Eye (tissue), 1 donor: ENCODE data around the gene PON3.

ENCODE experiments used
- DNase-seq: peaks from one replicate; pipeline ENCODE4 v3.0.0-alpha.2; 2015

PON3 gene

GRCh38 chr7:95335093-95335492 lies 61.1 kb downstream of the PON3 start:
- DNase-seq, result no peak

DNA sequence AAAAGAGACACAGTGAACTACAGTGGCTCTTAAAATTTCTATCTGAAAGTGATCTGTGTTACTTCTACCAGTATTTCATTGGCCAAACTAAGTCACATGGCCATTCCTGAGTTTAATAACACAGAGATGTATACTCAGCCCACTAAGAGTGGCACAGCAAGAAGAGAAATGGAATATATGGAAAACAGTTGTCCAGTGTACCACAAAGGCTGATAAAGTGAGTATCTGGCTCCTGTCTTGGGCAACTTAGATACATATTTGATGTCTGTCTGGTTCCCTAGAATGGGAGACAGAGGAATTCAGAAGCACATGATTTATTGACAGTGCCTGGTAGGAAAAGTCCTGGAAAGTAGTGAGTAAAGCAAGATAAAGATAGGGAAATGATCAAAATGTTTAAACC lies 61.7 kb downstream of the PON3 start:
- DNase-seq, result no peak

- DNase-seq, result no peak
These were observed 65.2 kb downstream of the PON3 start for GRCh38 chr7:95330961-95331337.

- DNase-seq, result peak; percentile 15
These were observed 65.8 kb downstream of the PON3 start for GRCh38 chr7:95330204-95330960.

- no peak for DNase-seq
These were observed 68.8 kb downstream of the PON3 start for GRCh38 chr7:95327356-95327755.

- no peak for DNase-seq
These were observed 71.7 kb downstream of the PON3 start, which contains the start of gene PON1 for GRCh38 chr7:95324431-95324830. TSS of gene PON1 (minus strand) at chr7:95324532. CDS start at chr7:95324475, 57 bp downstream.

DNA sequence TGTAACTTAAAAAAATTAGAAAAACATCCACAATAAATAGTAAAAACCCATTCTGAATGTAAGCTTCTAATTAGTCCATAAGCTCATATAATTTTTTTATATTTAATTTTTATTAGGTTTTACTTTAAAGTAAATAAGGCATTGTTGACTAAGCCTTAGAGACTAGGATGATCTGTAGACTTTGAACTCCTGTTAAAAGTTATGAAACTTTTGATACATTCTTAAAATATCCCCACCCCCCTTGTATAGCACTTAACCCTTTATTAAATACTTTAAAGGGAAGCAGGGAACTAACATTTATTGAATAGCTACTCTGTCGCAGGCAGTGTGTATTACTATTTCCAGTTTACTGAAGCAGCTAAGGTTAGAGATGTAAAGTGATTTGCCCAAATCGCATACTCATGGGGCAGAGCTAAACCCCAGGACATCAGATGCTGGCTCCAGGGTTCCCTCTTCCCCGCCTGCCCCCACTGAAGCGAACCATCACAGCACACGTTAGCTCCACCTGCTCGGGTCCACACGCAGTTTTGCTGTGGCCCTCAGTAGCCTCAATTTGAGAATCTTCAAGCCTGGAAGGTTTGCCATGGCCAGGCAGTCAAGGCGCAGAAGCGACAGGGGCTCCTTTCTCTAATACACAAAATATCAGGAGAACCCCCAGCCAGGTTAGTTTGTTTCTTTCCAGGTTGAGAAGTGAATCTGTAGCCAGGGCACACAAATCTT lies 72.6 kb downstream of the PON3 start:
- DNase-seq, result no peak

DNA sequence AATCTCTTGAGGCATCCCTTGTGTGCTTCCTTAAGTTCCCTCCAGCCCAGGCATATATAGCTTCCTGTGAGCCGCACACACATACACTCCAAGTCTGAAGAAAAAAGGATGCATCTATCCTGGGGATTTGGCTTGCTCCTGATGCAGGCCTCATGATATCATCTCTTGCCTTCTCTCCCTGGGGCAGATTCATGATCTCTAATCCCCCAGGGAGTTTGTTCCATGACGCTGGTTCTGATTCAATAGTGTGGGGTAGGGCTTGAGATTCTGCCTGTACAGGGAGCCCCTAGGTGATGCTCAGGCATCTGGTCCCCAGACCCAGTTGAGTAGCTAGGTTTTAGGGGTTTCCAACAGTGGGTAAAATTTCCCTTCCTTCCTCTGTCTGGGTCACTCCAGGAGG lies 73.3 kb downstream of the PON3 start:
- DNase-seq, result no peak

GRCh38 chr7:95322396-95322795 lies 73.8 kb downstream of the PON3 start:
- DNase-seq, result no peak

- no peak for DNase-seq
These were observed 74.5 kb downstream of the PON3 start for GRCh38 chr7:95321720-95322119.

- no peak for DNase-seq
These were observed 75.5 kb downstream of the PON3 start for GRCh38 chr7:95320651-95321050.

DNA sequence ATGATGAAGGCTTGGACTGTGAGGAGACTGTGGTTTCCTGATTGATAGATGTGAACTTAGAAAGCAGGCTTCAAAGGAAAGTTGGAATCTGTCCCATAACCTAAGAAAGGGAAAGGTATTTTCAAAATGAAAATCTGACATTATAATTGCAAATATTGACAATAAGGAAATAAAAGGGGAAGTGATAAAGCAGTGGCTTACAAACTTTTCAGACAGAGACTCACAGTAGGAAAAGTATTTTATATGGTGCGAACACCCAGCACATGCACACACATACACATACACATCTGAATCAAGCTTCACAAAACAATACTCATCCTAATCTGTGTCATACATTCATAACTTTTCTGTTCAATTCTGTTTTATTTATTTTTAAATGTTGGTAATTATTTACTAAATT lies 76.6 kb downstream of the PON3 start:
- no peak for DNase-seq

DNA sequence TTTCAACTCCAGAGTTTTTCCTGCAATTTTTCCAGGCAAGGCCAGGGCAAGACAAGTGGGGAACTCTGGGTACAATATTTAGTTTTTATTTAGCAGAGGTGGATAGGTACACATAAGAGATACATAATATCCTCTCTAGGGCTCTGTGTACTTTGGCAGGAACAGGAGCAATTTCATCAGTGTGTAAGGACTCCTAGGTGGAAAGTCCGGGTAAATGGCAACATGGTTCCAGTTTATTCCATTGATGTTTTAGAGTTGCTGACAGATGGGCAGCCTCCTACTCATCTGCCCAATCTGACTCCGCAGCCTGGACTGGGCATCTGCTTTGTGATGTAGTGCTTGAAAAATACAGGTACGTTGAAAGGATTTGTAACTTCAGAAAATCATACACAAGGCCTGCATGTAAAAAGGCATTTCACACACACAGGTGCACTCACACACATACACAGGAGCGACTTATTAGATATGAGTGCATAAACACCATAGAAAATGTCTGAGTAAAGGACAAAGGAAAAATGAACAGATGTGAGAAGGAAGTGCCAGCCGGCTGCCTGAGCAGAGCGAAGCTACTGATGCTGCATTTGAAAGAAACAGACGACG lies 77.6 kb downstream of the PON3 start:
- no peak for DNase-seq

GRCh38 chr7:95317966-95318365 lies 78.2 kb downstream of the PON3 start:
- no peak for DNase-seq

- peak; percentile 29 for DNase-seq
These were observed 78.6 kb downstream of the PON3 start for GRCh38 chr7:95317546-95317945.

GRCh38 chr7:95316588-95316987 lies 79.6 kb downstream of the PON3 start:
- no peak for DNase-seq

GRCh38 chr7:95312561-95312960 lies 83.6 kb downstream of the PON3 start:
- no peak for DNase-seq

DNA sequence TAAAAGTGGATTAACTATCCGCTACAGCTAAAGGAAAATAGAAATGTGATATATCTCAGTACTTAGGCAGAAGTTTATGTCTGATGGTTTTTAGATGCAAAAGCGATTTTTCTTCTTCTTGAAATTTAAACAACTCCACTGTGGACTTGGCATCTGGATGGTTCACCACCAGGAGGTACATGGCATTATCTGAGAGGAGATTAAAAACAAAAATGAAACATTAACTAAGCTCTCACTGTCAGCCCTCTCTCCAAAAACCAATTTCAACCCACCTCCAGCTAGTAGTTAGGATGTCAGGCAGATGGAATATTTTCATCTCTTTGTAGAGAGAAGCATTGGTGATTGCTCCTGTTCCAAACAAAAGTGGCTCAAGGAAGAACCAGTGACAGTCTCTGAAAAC lies 84.8 kb downstream of the PON3 start:
- DNase-seq, result no peak

GRCh38 chr7:95309951-95310350 lies 86.2 kb downstream of the PON3 start:
- no peak for DNase-seq
